ENCODE measurements around the gene FAM13A. TPM values are rescaled to one million over a fixed set of nuclear protein-coding genes. Genes with fewer than 3 reads are reported as not detected.
A peak's percentile ranks its signal among the peaks of the same experiment; 100 is the strongest.

The FAM13A gene
- total RNA-seq, 4 donors from 2014 or later = 17.7 to 80.3 (median 46.2) TPM

DNA sequence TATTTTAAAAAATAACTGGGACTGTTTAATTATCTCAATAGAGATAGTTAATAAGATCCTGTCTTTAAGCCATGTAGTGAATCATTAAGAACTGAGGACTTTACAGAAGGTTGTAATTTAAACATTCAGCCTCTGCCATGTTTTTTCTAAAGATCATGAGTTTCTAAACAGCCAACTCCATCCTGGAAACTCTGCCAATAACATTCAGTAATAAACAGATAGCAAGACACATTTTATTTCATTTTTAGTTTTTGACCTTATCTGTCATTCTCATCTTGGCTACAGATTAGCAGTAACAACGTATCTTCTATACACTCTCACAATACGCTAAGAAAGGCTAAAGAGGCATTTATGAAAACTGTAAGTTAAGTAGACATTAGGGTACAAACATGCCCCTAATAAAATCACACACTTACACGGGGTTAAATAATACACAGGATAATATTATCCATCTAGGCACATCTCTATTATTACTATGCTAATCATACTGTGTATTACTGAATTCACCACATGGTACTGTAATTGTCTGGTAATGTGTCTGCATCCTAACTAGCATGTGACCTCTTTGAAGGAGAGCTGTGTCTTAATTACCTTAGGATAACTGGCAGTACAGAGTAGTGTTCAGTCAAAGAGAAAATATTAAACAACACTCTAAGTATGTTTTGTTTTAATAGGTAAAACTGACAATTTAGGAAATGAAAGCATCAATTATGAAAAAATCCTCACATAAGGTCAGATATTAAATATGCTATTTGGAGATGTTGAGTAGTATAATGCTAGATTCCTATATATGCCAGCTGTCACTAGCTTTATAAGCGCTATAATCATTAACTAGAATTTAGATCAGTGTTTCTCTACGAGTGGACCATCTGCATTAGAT, 236.9 kb downstream of the FAM13A start:
- Histone ChIP-seq H3K27me3 (no peaks in the 10 kb centered on the region), H3K4me1 (peaks cover 0 to 4% of the 10 kb centered on the region in 2 donors), H3K27ac (peak overlapping the region; percentile 11 to 34), H3K36me3 (no peaks in the 10 kb centered on the region), H3K9me3 (no peaks in the 10 kb centered on the region), H3K4me3 (peak overlapping the region in 1 of 2 donors; percentile 18)
- intact Hi-C loops (cut with DNase I; ENCODE audit: low total_unique reads) = loop anchor here (10.0 kb wide), 1 partner anchor 195 kb away; no protein-coding TSS in a partner anchor
- TF ChIP-seq, protein P1, sequence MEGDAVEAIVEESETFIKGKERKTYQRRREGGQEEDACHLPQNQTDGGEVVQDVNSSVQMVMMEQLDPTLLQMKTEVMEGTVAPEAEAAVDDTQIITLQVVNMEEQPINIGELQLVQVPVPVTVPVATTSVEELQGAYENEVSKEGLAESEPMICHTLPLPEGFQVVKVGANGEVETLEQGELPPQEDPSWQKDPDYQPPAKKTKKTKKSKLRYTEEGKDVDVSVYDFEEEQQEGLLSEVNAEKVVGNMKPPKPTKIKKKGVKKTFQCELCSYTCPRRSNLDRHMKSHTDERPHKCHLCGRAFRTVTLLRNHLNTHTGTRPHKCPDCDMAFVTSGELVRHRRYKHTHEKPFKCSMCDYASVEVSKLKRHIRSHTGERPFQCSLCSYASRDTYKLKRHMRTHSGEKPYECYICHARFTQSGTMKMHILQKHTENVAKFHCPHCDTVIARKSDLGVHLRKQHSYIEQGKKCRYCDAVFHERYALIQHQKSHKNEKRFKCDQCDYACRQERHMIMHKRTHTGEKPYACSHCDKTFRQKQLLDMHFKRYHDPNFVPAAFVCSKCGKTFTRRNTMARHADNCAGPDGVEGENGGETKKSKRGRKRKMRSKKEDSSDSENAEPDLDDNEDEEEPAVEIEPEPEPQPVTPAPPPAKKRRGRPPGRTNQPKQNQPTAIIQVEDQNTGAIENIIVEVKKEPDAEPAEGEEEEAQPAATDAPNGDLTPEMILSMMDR (IDR thresholded peaks at IDR 0.05) = no peak
- no peak for TF ChIP-seq POLR2A (IDR thresholded peaks at IDR 0.05)
- no peak for DNase-seq

DNA sequence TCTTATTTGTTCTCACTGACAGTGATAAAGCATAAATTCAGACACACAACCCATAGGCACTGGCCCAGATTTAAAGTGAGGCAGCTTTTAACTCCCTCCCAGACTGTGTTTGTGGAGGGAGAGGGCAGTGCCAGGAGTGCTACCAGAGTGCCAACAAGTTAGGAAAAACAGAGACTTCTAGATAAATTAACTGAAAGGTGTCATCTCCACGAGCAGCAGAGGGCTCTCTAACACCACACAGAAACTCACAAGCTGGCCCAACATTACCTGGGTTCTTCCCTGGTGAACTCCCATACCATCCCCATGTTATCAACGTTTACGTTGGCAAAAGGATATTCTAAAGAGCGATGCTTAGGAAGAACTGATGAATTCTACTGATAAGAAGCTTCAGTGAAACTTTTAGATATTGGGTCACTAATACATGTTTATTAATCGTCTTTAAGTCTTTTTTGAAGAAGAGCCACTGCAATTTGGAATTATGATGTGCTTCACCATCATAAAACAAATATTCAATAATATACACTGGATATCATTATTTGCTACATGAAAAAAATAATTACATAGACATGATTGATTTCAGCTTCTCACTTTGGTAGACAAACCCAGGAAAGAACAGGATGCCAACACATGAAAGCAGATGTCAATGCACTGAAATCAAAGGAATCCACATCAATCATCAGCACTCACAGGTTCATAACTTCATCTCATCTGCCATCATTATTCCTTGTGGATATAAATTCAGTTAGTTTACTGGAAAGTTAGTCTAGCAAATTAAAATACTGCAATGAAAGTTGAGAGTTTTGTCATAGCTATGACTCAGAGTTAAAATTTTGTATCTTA, 238.1 kb downstream of the FAM13A start:
- H3K4me3 ChIP-seq = no peak overlapping the region
- H3K27me3 ChIP-seq = no peaks in the 10 kb centered on the region
- intact Hi-C loops (cut with DNase I; ENCODE audit: low total_unique reads) = no loop called here
- peaks cover 0 to 4% of the 10 kb centered on the region in 2 donors for H3K4me1 ChIP-seq
- peak overlapping the region in 1 of 2 donors; percentile 8 for H3K27ac ChIP-seq
- DNase-seq = peak; percentile 41 to 48
- TF ChIP-seq, protein P1 (IDR thresholded peaks at IDR 0.05) = peak; percentile 59 to 69 (median 64)
- TF ChIP-seq POLR2A (IDR thresholded peaks at IDR 0.05) = no peak
- H3K9me3 ChIP-seq = no peaks in the 10 kb centered on the region
- H3K36me3 ChIP-seq = no peaks in the 10 kb centered on the region

DNA sequence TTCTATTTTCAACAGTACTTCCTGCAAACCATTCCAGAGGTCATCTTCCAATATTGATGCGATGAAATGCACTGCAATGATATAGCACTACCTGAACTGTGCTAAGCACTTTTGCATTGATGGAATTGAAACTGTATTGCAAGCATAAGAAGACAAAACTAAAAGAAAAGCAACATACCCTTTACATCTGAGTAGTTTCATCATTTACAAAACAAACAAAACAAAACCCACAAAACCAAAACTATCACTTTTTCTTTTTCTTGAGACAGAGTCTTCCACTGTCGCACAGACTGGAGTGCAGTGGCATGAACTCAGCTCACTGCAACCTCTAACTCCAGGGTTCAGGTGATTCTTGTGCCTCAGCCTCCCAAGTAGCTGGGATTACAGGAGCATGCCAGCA, 239.2 kb downstream of the FAM13A start:
- Histone ChIP-seq H3K36me3 (no peaks in the 10 kb centered on the region), H3K4me3 (no peak overlapping the region), H3K27me3 (no peaks in the 10 kb centered on the region), H3K4me1 (peaks cover 0 to 4% of the 10 kb centered on the region in 2 donors), H3K27ac (no peak overlapping the region), H3K9me3 (no peaks in the 10 kb centered on the region)
- intact Hi-C loops (cut with DNase I; ENCODE audit: low total_unique reads) = no loop called here
- no peak for DNase-seq
- TF ChIP-seq, protein P1 (IDR thresholded peaks at IDR 0.05) = no peak
- no peak for TF ChIP-seq POLR2A (IDR thresholded peaks at IDR 0.05)

DNA sequence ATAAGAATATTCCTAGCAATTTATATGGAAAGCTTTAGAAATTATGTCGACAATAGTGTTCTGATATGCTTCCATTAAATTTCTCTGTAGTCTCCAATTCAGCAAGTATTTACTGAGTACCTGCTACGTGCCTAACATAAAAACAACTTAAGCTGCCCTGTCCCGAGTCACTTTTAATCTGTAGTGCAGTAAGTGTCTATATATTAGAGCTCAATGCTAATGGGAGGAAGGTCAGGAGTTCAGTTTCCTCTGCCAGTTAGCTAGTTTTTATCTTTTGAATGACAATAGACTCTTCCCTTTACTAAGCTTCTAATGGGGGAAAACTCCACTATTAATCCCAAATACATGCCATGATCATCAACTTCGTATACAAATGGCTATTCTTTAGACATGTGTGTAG, 240.6 kb downstream of the FAM13A start:
- Histone ChIP-seq H3K4me1 (peaks cover 0 to 4% of the 10 kb centered on the region in 2 donors), H3K4me3 (no peak overlapping the region), H3K27me3 (no peaks in the 10 kb centered on the region), H3K27ac (no peak overlapping the region), H3K36me3 (no peaks in the 10 kb centered on the region), H3K9me3 (no peaks in the 10 kb centered on the region)
- no peak for DNase-seq
- intact Hi-C loops (cut with DNase I; ENCODE audit: low total_unique reads) = no loop called here
- no peak for TF ChIP-seq POLR2A (IDR thresholded peaks at IDR 0.05)
- TF ChIP-seq, protein P1 (IDR thresholded peaks at IDR 0.05) = no peak

Measured in uterus (tissue), 4 donors.